ENCODE data around the gene MUS81.
"Not testable (repeated sequence)": the region's sequence is repeated elsewhere in the genome, so short reads cannot be mapped to it uniquely, and the experiment has no call there.

GRCh38 chr11:65832231-65832630 lies 28.0 kb upstream of the MUS81 start:
- TF ChIP-seq CTCF (conservative IDR thresholded peaks at IDR 0.05; ENCODE audit: low read length); EZH2phosphoT487 (IDR thresholded peaks at IDR 0.05; ENCODE audit: borderline replicate concordance, low read depth, low read length): not testable (repeated sequence)
